ENCODE measurements around the gene PHKA2.

GRCh38 chrX:19003756-19004155 lies 19.8 kb upstream of the PHKA2 start:
- TF ChIP-seq, protein P1, sequence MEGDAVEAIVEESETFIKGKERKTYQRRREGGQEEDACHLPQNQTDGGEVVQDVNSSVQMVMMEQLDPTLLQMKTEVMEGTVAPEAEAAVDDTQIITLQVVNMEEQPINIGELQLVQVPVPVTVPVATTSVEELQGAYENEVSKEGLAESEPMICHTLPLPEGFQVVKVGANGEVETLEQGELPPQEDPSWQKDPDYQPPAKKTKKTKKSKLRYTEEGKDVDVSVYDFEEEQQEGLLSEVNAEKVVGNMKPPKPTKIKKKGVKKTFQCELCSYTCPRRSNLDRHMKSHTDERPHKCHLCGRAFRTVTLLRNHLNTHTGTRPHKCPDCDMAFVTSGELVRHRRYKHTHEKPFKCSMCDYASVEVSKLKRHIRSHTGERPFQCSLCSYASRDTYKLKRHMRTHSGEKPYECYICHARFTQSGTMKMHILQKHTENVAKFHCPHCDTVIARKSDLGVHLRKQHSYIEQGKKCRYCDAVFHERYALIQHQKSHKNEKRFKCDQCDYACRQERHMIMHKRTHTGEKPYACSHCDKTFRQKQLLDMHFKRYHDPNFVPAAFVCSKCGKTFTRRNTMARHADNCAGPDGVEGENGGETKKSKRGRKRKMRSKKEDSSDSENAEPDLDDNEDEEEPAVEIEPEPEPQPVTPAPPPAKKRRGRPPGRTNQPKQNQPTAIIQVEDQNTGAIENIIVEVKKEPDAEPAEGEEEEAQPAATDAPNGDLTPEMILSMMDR (IDR thresholded peaks at IDR 0.05): no peak
- TF ChIP-seq ZFX (IDR thresholded peaks at IDR 0.05; ENCODE audit: borderline replicate concordance): no peak
